Karpas-422 (cell line): ENCODE measurements around the gene ZGPAT. TPM values are rescaled to one million over a fixed set of nuclear protein-coding genes. Genes with fewer than 3 reads are reported as not detected.

Experiments
- DNase-seq: peaks from one replicate; pipeline ENCODE4 v3.0.0-alpha.2; 2015
- H2AFZ ChIP-seq: fragments of 200-600 bp; sonication (generic); 2 replicates; pipeline ENCODE4 v1.6.1; 2014; ENCODE audit warnings: antibody characterized with exemption, low read length, mixed read lengths
- H3K27ac ChIP-seq: fragments of 200-600 bp; sonication (generic); 2 replicates; pipeline ENCODE4 v1.5.1; 2014; ENCODE audit warnings: mild to moderate bottlenecking, low read length, moderate library complexity
- H3K27me3 ChIP-seq: fragments of 200-600 bp; sonication (generic); 2 replicates; pipeline ENCODE4 v1.6.1; 2014; ENCODE audit warnings: low read length, mixed read lengths
- H3K36me3 ChIP-seq: fragments of 200-600 bp; sonication (generic); 2 replicates; pipeline ENCODE4 v1.6.1; 2014; ENCODE audit warnings: low read length, mixed read lengths; ENCODE audit not compliant: insufficient read depth
- H3K4me1 ChIP-seq: fragments of 200-600 bp; sonication (generic); 2 replicates; pipeline ENCODE4 v1.6.1; 2014; ENCODE audit warnings: mild to moderate bottlenecking, low read length, mixed read lengths
- H3K4me2 ChIP-seq: fragments of 200-600 bp; sonication (generic); 2 replicates; pipeline ENCODE4 v1.6.1; 2014; ENCODE audit warnings: low read length, low read depth, mild to moderate bottlenecking; ENCODE audit not compliant: poor library complexity, severe bottlenecking
- H3K4me3 ChIP-seq: fragments of 200-600 bp; sonication (generic); 2 replicates; pipeline ENCODE4 v1.5.1; 2014; ENCODE audit warnings: mild to moderate bottlenecking, antibody characterized with exemption, low read length, mixed read lengths
- H3K79me2 ChIP-seq: fragments of 200-600 bp; sonication (generic); 2 replicates; pipeline ENCODE4 v1.6.1; 2014; ENCODE audit warnings: mild to moderate bottlenecking, low read length, mixed read lengths
- H3K9ac ChIP-seq: fragments of 200-600 bp; sonication (generic); 2 replicates; pipeline ENCODE4 v1.6.0; 2014; ENCODE audit warnings: low read length
- H3K9me2 ChIP-seq: fragments of 200-600 bp; sonication (generic), shearing (Covaris generic); replicated peaks from 2 replicates; pipeline ENCODE4 v1.6.0; 2014; ENCODE audit warnings: mild to moderate bottlenecking, low read length, moderate library complexity; ENCODE audit not compliant: insufficient read depth
- H3K9me3 ChIP-seq: fragments of 300-700, 200-600 bp; sonication (generic); 2 replicates; pipeline ENCODE4 v1.6.1; 2014; ENCODE audit warnings: low read length, mixed read lengths
- H4K20me1 ChIP-seq: fragments of 200-600 bp; sonication (generic); 2 replicates; pipeline ENCODE4 v1.6.1; 2014; ENCODE audit warnings: mild to moderate bottlenecking, antibody characterized with exemption, low read length, low read depth; ENCODE audit not compliant: insufficient read depth
- total RNA-seq: library from RNA; depleted of rRNA; stranded (reverse); fragments of >200 nt; shearing (Covaris generic); gene quantifications from 2 replicates; pipeline ENCODE4 v1.2.3, GENCODE V29; 2014; ENCODE audit warnings: low replicate concordance

Gene ZGPAT
- total RNA-seq, 1 experiment from 2014 or later, result 12.2 TPM

GRCh38 chr20:63765082-63765873 lies 57.4 kb downstream of the ZGPAT start:
- no peaks in the 10 kb centered on the region for H3K4me1 ChIP-seq
- no peaks in the 10 kb centered on the region for H4K20me1 ChIP-seq
- H3K27ac ChIP-seq, result no peak overlapping the region
- H2AFZ ChIP-seq, result no peak overlapping the region
- H3K9me3 ChIP-seq, result no peaks in the 10 kb centered on the region
- no peaks in the 10 kb centered on the region for H3K27me3 ChIP-seq
- H3K79me2 ChIP-seq, result no peaks in the 10 kb centered on the region
- H3K36me3 ChIP-seq, result no peaks in the 10 kb centered on the region
- no peaks in the 10 kb centered on the region for H3K9me2 ChIP-seq
- no peak for DNase-seq
- H3K4me3 ChIP-seq, result no peak overlapping the region
- no peak overlapping the region for H3K4me2 ChIP-seq
- H3K9ac ChIP-seq, result no peak overlapping the region

- H3K36me3 ChIP-seq, result no peaks in the 10 kb centered on the region
- H3K4me3 ChIP-seq, result no peak overlapping the region
- no peaks in the 10 kb centered on the region for H4K20me1 ChIP-seq
These were observed 58.1 kb downstream of the ZGPAT start for GRCh38 chr20:63765902-63766301.

GRCh38 chr20:63766695-63767426 lies 59.0 kb downstream of the ZGPAT start:
- Histone ChIP-seq H3K36me3 (no peaks in the 10 kb centered on the region), H3K79me2 (no peaks in the 10 kb centered on the region), H3K9me2 (no peaks in the 10 kb centered on the region), H3K27ac (no peak overlapping the region), H3K4me2 (no peak overlapping the region), H3K9ac (no peak overlapping the region), H3K4me1 (no peaks in the 10 kb centered on the region), H3K9me3 (no peaks in the 10 kb centered on the region), H3K4me3 (no peak overlapping the region), H3K27me3 (no peaks in the 10 kb centered on the region), H2AFZ (no peak overlapping the region), H4K20me1 (no peaks in the 10 kb centered on the region)
- no peak for DNase-seq

More at GRCh38 chr20:63765902-63766301, 58.1 kb downstream of the ZGPAT start:
- no peaks in the 10 kb centered on the region for H3K9me2 ChIP-seq
- H3K27ac ChIP-seq, result no peak overlapping the region
- no peaks in the 10 kb centered on the region for H3K4me1 ChIP-seq
- no peak overlapping the region for H2AFZ ChIP-seq
- no peaks in the 10 kb centered on the region for H3K9me3 ChIP-seq
- no peaks in the 10 kb centered on the region for H3K27me3 ChIP-seq
- H3K9ac ChIP-seq, result no peak overlapping the region
- no peak for DNase-seq
- H3K4me2 ChIP-seq, result no peak overlapping the region
- no peaks in the 10 kb centered on the region for H3K79me2 ChIP-seq

- no peaks in the 10 kb centered on the region for H3K4me1 ChIP-seq
- H4K20me1 ChIP-seq, result no peaks in the 10 kb centered on the region
- no peaks in the 10 kb centered on the region for H3K27me3 ChIP-seq
- DNase-seq, result no peak
- no peaks in the 10 kb centered on the region for H3K9me3 ChIP-seq
- H3K4me2 ChIP-seq, result no peak overlapping the region
- H3K36me3 ChIP-seq, result no peaks in the 10 kb centered on the region
- no peak overlapping the region for H3K9ac ChIP-seq
- no peak overlapping the region for H3K4me3 ChIP-seq
- H3K27ac ChIP-seq, result no peak overlapping the region
- no peak overlapping the region for H2AFZ ChIP-seq
- no peaks in the 10 kb centered on the region for H3K9me2 ChIP-seq
- H3K79me2 ChIP-seq, result no peaks in the 10 kb centered on the region
These were observed 59.6 kb downstream of the ZGPAT start for GRCh38 chr20:63767456-63767855.

GRCh38 chr20:63767886-63768285 lies 60.0 kb downstream of the ZGPAT start:
- Histone ChIP-seq H3K79me2 (no peaks in the 10 kb centered on the region), H3K9ac (no peak overlapping the region), H3K4me2 (no peak overlapping the region), H3K9me2 (no peaks in the 10 kb centered on the region), H3K9me3 (no peaks in the 10 kb centered on the region), H3K27me3 (no peaks in the 10 kb centered on the region), H4K20me1 (no peaks in the 10 kb centered on the region), H3K36me3 (no peaks in the 10 kb centered on the region), H2AFZ (no peak overlapping the region), H3K27ac (no peak overlapping the region), H3K4me1 (no peaks in the 10 kb centered on the region), H3K4me3 (no peak overlapping the region)
- no peak for DNase-seq

GRCh38 chr20:63768591-63769515 lies 61.0 kb downstream of the ZGPAT start:
- Histone ChIP-seq H2AFZ (no peak overlapping the region), H3K27ac (no peak overlapping the region), H3K27me3 (no peaks in the 10 kb centered on the region), H3K4me3 (no peak overlapping the region), H4K20me1 (no peaks in the 10 kb centered on the region), H3K36me3 (no peaks in the 10 kb centered on the region), H3K79me2 (no peaks in the 10 kb centered on the region), H3K4me1 (no peaks in the 10 kb centered on the region), H3K9me2 (no peaks in the 10 kb centered on the region), H3K4me2 (no peak overlapping the region), H3K9ac (no peak overlapping the region), H3K9me3 (no peaks in the 10 kb centered on the region)
- no peak for DNase-seq

GRCh38 chr20:63769891-63770474 lies 62.1 kb downstream of the ZGPAT start:
- H2AFZ ChIP-seq, result no peak overlapping the region
- no peak overlapping the region for H3K9ac ChIP-seq
- no peak for DNase-seq
- H3K27me3 ChIP-seq, result no peaks in the 10 kb centered on the region
- H3K79me2 ChIP-seq, result no peaks in the 10 kb centered on the region
- no peaks in the 10 kb centered on the region for H4K20me1 ChIP-seq
- H3K27ac ChIP-seq, result no peak overlapping the region
- H3K9me3 ChIP-seq, result no peaks in the 10 kb centered on the region
- no peaks in the 10 kb centered on the region for H3K4me1 ChIP-seq
- H3K4me3 ChIP-seq, result no peak overlapping the region
- no peak overlapping the region for H3K4me2 ChIP-seq
- no peaks in the 10 kb centered on the region for H3K9me2 ChIP-seq
- no peaks in the 10 kb centered on the region for H3K36me3 ChIP-seq
